Measurements from ENCODE around the gene P2RX3. TPM values are rescaled to one million over a fixed set of nuclear protein-coding genes. Genes with fewer than 3 reads are reported as not detected.
A peak's percentile ranks its signal among the peaks of the same experiment; 100 is the strongest.

Gene P2RX3
- total RNA-seq, 1 donor from 2014 or later: not detected

DNA sequence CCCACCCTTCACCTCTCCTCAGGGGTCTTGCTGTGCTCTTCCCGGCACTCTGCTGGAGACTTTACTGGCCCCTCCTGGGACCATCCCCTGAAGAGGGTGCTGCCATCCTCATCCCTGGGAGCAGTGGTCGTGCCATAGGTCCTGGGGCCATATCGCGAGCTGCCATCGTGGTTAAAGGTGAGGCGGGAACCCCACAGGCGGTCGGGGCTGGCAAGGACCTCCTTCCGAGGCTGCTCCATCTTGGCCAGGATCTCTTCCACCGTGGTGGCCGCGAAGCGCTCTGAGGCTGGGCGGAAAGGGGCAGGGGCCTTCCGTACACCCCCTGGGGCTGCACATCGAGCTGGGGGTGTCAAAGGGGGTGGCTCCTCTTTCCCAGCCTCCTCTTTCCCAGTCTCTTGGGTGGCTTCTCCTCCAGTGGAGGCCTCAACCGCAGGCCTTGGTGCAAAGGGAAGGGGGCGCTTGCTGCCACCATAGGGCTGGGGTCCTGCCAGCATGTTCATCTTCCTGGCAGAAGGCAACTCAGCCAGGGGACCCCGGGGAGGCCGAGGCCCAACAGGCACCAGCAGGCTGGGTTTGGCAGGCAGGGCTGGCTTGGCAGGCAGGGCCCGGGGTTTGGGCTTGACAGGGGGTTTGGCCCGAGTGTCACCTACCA, 18.0 kb upstream of the P2RX3 start:
- Mint-ChIP-seq H3K36me3 (ENCODE audit: unreplicated experiment) (peaks cover 19% of the 10 kb centered on the region), H3K9me3 (ENCODE audit: unreplicated experiment) (no peaks in the 10 kb centered on the region), H3K27me3 (ENCODE audit: unreplicated experiment) (no peaks in the 10 kb centered on the region), H3K4me3 (ENCODE audit: unreplicated experiment) (no peak overlapping the region), H3K27ac (ENCODE audit: unreplicated experiment) (no peak overlapping the region), H3K4me1 (ENCODE audit: unreplicated experiment) (peaks cover 40% of the 10 kb centered on the region)
- DNase-seq (ENCODE audit: extremely low spot score, unreplicated experiment): no peak
- TF ChIP-seq, protein P1, sequence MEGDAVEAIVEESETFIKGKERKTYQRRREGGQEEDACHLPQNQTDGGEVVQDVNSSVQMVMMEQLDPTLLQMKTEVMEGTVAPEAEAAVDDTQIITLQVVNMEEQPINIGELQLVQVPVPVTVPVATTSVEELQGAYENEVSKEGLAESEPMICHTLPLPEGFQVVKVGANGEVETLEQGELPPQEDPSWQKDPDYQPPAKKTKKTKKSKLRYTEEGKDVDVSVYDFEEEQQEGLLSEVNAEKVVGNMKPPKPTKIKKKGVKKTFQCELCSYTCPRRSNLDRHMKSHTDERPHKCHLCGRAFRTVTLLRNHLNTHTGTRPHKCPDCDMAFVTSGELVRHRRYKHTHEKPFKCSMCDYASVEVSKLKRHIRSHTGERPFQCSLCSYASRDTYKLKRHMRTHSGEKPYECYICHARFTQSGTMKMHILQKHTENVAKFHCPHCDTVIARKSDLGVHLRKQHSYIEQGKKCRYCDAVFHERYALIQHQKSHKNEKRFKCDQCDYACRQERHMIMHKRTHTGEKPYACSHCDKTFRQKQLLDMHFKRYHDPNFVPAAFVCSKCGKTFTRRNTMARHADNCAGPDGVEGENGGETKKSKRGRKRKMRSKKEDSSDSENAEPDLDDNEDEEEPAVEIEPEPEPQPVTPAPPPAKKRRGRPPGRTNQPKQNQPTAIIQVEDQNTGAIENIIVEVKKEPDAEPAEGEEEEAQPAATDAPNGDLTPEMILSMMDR (IDR thresholded peaks at IDR 0.05): no peak

DNA sequence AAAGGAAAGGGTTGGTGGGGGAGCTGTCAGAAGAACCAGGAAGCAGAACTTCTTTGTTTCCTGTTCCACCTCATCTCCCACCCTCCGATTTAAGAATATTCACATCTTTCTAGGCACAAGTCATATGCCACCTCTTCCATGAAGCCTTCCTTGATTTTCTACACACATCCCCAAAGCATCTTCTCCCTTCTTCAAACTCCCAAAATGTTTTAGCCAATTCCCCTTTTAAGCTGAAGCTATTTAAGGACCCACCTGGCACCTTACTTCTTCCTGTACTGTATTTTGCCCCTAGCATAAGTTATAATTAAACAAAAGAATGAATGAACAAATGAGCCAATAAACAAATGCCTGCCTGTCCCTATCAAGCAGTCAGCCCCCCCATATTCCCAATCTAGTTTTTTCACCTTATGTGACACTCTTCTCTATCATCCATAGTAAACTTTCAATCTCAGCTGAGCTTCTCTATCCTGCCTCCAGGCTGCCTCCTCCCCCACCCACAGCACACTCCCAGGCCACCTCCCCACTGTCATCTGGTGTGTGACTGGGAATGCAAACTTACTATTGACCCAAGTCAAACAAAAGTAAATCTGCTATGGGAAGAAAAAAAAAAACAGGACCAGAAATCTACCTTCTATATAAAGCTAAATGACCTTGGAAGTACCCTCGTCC, 17.3 kb upstream of the P2RX3 start:
- DNase-seq (ENCODE audit: extremely low spot score, unreplicated experiment): no peak
- Mint-ChIP-seq H3K27me3 (ENCODE audit: unreplicated experiment) (no peaks in the 10 kb centered on the region), H3K36me3 (ENCODE audit: unreplicated experiment) (peaks cover 22% of the 10 kb centered on the region), H3K27ac (ENCODE audit: unreplicated experiment) (peak overlapping the region; percentile 99), H3K4me1 (ENCODE audit: unreplicated experiment) (peaks cover 47% of the 10 kb centered on the region), H3K9me3 (ENCODE audit: unreplicated experiment) (no peaks in the 10 kb centered on the region), H3K4me3 (ENCODE audit: unreplicated experiment) (no peak overlapping the region)
- TF ChIP-seq, protein P1 (IDR thresholded peaks at IDR 0.05): no peak

DNA sequence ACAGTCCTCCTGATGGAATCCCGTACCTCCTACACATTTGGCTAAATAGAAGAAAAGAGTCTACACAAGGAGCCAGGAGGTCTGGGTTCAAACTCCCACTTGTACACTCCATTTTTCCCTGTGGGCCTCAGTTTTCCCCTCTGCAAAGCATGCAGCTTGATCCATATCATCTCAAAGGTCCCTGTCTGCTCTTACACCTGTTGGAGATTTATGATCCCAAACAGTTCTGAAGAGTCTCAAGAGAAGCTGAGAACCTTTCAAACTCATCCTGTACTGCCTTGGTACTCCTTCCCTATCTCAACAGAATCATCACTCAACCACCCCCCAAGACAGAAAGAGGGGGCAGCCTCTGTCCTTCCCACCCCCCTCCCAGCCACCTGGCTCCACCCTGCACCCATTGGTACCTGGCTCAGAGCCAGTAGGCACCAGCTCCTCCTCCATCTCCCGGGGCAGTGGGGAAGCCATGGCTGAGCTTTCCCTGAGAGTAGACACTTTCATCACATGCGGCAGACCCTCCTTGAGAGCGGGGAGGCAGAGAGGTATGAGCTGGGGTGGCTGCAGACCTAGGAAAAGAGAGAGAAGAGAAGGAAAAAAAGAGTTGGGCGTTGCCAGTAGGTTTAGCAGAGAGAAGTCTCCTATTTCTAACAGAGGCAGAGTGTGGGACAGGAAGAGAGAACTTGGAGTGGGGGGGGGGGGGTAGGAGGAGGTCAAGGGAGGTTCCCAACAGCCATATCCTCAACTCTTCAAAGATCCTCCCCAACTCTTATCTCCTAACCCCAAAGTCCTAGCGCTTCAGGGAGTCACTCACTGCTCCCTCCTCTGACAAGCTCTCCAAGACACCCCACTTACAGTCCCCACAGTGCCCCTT, 16.5 kb upstream of the P2RX3 start:
- Mint-ChIP-seq H3K4me3 (ENCODE audit: unreplicated experiment) (peak overlapping the region; percentile 90), H3K4me1 (ENCODE audit: unreplicated experiment) (peaks cover 55% of the 10 kb centered on the region), H3K9me3 (ENCODE audit: unreplicated experiment) (no peaks in the 10 kb centered on the region), H3K27me3 (ENCODE audit: unreplicated experiment) (no peaks in the 10 kb centered on the region), H3K27ac (ENCODE audit: unreplicated experiment) (peak overlapping the region; percentile 99), H3K36me3 (ENCODE audit: unreplicated experiment) (peaks cover 25% of the 10 kb centered on the region)
- DNase-seq (ENCODE audit: extremely low spot score, unreplicated experiment): no peak
- TF ChIP-seq, protein P1 (IDR thresholded peaks at IDR 0.05): no peak

DNA sequence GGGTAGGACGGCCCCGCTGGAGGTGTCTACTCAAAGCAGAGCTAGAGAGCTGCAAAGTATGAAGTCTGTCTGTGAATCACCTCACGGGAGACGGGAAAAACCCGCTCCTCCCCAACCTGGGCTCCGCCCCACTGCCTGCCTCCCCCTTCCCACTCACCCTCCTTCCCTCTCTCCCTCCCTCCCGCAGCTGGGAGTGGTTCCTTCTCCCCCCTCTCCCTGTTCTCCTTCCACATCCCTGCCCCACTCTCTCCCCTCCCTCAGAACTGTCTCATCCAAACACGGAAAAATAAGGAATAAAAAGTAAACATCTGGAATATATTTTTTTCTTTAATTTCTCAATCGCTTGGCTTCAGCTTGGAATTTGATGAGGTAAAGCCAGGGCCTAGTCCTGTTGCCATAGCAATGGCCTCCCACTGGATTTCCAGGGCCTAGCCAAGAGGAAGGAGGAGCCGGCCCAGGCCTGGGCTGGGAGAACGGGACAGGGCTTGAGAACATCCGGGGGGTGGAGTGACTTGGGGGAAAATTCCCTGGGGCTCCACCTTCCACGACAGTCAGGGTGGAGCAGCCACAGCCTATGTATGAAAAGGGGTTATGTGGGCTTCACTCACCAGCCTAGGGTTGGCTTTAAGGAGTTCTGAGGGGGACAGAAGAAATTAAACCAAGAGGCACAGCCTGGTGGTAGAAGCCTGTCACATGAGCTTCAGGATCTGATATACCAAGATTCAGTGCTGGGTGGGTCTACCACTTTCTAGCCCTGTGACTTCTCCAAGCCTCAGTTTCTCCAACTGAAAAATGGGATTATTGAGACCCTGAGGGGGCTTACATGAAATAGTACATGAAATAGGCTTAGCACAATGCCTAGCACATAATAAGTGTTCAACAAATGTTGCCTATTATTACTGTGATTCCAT, 15.6 kb upstream of the P2RX3 start:
- TF ChIP-seq, protein P1 (IDR thresholded peaks at IDR 0.05): no peak
- Mint-ChIP-seq H3K27ac (ENCODE audit: unreplicated experiment) (peak overlapping the region; percentile 99), H3K4me3 (ENCODE audit: unreplicated experiment) (peak overlapping the region; percentile 90), H3K27me3 (ENCODE audit: unreplicated experiment) (no peaks in the 10 kb centered on the region), H3K4me1 (ENCODE audit: unreplicated experiment) (peaks cover 60% of the 10 kb centered on the region), H3K36me3 (ENCODE audit: unreplicated experiment) (peaks cover 31% of the 10 kb centered on the region), H3K9me3 (ENCODE audit: unreplicated experiment) (no peaks in the 10 kb centered on the region)
- DNase-seq (ENCODE audit: extremely low spot score, unreplicated experiment): peak; percentile 94

All from osteocyte (in vitro differentiated cells).